HG03457 (cell line): ENCODE results near the gene FYTTD1.

Experiments used
- ATAC-seq: cut with Tn5 transposase; IDR thresholded peaks from one replicate; pipeline ENCODE4 v1.9.1; 2021; ENCODE audit warnings: moderate number of reproducible peaks; ENCODE audit not compliant: unreplicated experiment

FYTTD1 gene

GRCh38 chr3:197791892-197792647 lies 42.4 kb downstream of the FYTTD1 start:
- peak; percentile 4 for ATAC-seq

GRCh38 chr3:197793247-197793646 lies 43.6 kb downstream of the FYTTD1 start:
- no peak for ATAC-seq

GRCh38 chr3:197794115-197794514 lies 44.4 kb downstream of the FYTTD1 start:
- ATAC-seq, result no peak

- ATAC-seq, result no peak
Observed at GRCh38 chr3:197795200-197795599, 45.5 kb downstream of the FYTTD1 start.

- no peak for ATAC-seq
Observed at GRCh38 chr3:197796087-197796486, 46.4 kb downstream of the FYTTD1 start.

GRCh38 chr3:197798863-197799262 lies 49.2 kb downstream of the FYTTD1 start:
- ATAC-seq, result peak; percentile 41

GRCh38 chr3:197800379-197800778 lies 50.7 kb downstream of the FYTTD1 start:
- ATAC-seq, result no peak

GRCh38 chr3:197801891-197802778 lies 52.5 kb downstream of the FYTTD1 start:
- ATAC-seq, result no peak

GRCh38 chr3:197802779-197803459 lies 53.2 kb downstream of the FYTTD1 start:
- ATAC-seq, result no peak

GRCh38 chr3:197804511-197804910 lies 54.8 kb downstream of the FYTTD1 start:
- ATAC-seq, result no peak

- ATAC-seq, result no peak
Observed at GRCh38 chr3:197807969-197808587, 58.4 kb downstream of the FYTTD1 start.

GRCh38 chr3:197809356-197810020 lies 59.8 kb downstream of the FYTTD1 start:
- ATAC-seq, result no peak

- no peak for ATAC-seq
Observed at GRCh38 chr3:197810901-197811300, 61.2 kb downstream of the FYTTD1 start.

- ATAC-seq, result no peak
Observed at GRCh38 chr3:197811343-197811742, 61.7 kb downstream of the FYTTD1 start.

GRCh38 chr3:197814372-197814771 lies 64.7 kb downstream of the FYTTD1 start:
- ATAC-seq, result no peak

GRCh38 chr3:197820550-197821335 lies 71.1 kb downstream of the FYTTD1 start:
- no peak for ATAC-seq

- no peak for ATAC-seq
Observed at GRCh38 chr3:197829397-197830045, 79.8 kb downstream of the FYTTD1 start.

GRCh38 chr3:197830308-197830966 lies 80.8 kb downstream of the FYTTD1 start:
- ATAC-seq, result no peak

- ATAC-seq, result no peak
Observed at GRCh38 chr3:197830967-197831313, 81.3 kb downstream of the FYTTD1 start.
